Activated T-helper 9 cell treated with anti-CD3 and anti-CD28 coated beads, Interleukin-2, amount 50 U/mL, for 16 hours (primary cell): ENCODE data around the gene VANGL2.

Experiments used
- DNase-seq: peaks from one replicate; pipeline ENCODE4 v3.0.0-alpha.2; 2020; ENCODE audit warnings: low read depth

VANGL2 gene

GRCh38 chr1:160400223-160400645 is at the start of gene VANGL2:
TSS of gene VANGL2 (plus strand) at chr1:160400564. CDS start at chr1:160415838, 15,274 bp downstream.
- DNase-seq = no peak

GRCh38 chr1:160351629-160352028 is 48.7 kb upstream of the VANGL2 start:
- DNase-seq = no peak

- no peak for DNase-seq
Measured at GRCh38 chr1:160352555-160352954, 47.8 kb upstream of the VANGL2 start.

GRCh38 chr1:160353223-160353622 is 47.1 kb upstream of the VANGL2 start:
- DNase-seq = no peak

GRCh38 chr1:160354388-160354985 is 45.9 kb upstream of the VANGL2 start:
- DNase-seq = no peak

GRCh38 chr1:160357286-160358002 is 42.9 kb upstream of the VANGL2 start:
- DNase-seq = no peak

- no peak for DNase-seq
Measured at GRCh38 chr1:160358073-160358472, 42.3 kb upstream of the VANGL2 start.

- DNase-seq = no peak
Measured at GRCh38 chr1:160359559-160360226, 40.7 kb upstream of the VANGL2 start.

GRCh38 chr1:160360227-160360695 is 40.1 kb upstream of the VANGL2 start:
- no peak for DNase-seq

GRCh38 chr1:160361199-160361598 is 39.2 kb upstream of the VANGL2 start:
- DNase-seq = no peak

GRCh38 chr1:160361814-160362167 is 38.6 kb upstream of the VANGL2 start:
- DNase-seq = no peak

- DNase-seq = no peak
Measured at GRCh38 chr1:160362168-160362957, 38.0 kb upstream of the VANGL2 start.

- no peak for DNase-seq
Measured at GRCh38 chr1:160363010-160363409, 37.4 kb upstream of the VANGL2 start.

GRCh38 chr1:160363951-160364735 is 36.2 kb upstream of the VANGL2 start:
- no peak for DNase-seq

GRCh38 chr1:160365325-160365724 is 35.0 kb upstream of the VANGL2 start:
- DNase-seq = no peak

GRCh38 chr1:160366731-160367515 is 33.4 kb upstream of the VANGL2 start, which contains the start of gene NHLH1:
TSS of gene NHLH1 (plus strand) at chr1:160367071. CDS start at chr1:160370732, 3,661 bp downstream.
- DNase-seq = no peak

- no peak for DNase-seq
Measured at GRCh38 chr1:160367516-160367900, 32.9 kb upstream of the VANGL2 start.

GRCh38 chr1:160367934-160368923 is 32.1 kb upstream of the VANGL2 start:
- no peak for DNase-seq

GRCh38 chr1:160369087-160369486 is 31.3 kb upstream of the VANGL2 start:
- no peak for DNase-seq
